Left ventricle myocardium inferior (tissue), 1 donor: ENCODE results near the gene ASB17. TPM values are rescaled to one million over a fixed set of nuclear protein-coding genes. Genes with fewer than 3 reads are reported as not detected.

Experiments
- DNase-seq: peaks from one replicate; pipeline ENCODE4 v3.0.0-alpha.2; 2020
- H3K27ac ChIP-seq: fragments of 200-600 bp; replicated peaks from 2 replicates; pipeline ENCODE4 v1.8.0; 2021
- H3K27me3 ChIP-seq: fragments of 200-600 bp; 2 replicates; pipeline ENCODE4 v1.8.0; 2021; ENCODE audit warnings: low read depth
- H3K36me3 ChIP-seq: fragments of 200-600 bp; 2 replicates; pipeline ENCODE4 v1.8.0; 2021
- H3K4me1 ChIP-seq: fragments of 200-600 bp; 2 replicates; pipeline ENCODE4 v1.8.0; 2021
- H3K4me3 ChIP-seq: fragments of 200-600 bp; 2 replicates; pipeline ENCODE4 v1.8.0; 2021; ENCODE audit warnings: mild to moderate bottlenecking, moderate library complexity
- H3K9me3 ChIP-seq: fragments of 200-600 bp; replicated peaks from 2 replicates; pipeline ENCODE4 v1.8.0; 2021
- intact Hi-C: fragments of 100-400 bp; cut with micrococcal nuclease; formaldehyde crosslinking; loops from one replicate; pipeline ENCODE4 v1.11.0; 2022
- total RNA-seq: library from RNA; stranded (reverse); fragmentation: NEBNext Ultra II Directional; extraction: Animal tissue kit (Norgen Biotek cat#: 25700); gene quantifications from one replicate; pipeline ENCODE4 v1.2.1, GENCODE V29; 2021
- TF ChIP-seq, protein P1 (sequence below): fragments of 200-600 bp; IDR thresholded peaks from 2 replicates; pipeline ENCODE4 v1.8.0; 2021; ENCODE audit warnings: antibody characterized with exemption, mild to moderate bottlenecking, borderline replicate concordance
- donor health status: DM: no; HTN: yes; CAD: no; lungs with severe emphysema.

The ASB17 gene
- total RNA-seq, 1 donor from 2014 or later, result not detected

DNA sequence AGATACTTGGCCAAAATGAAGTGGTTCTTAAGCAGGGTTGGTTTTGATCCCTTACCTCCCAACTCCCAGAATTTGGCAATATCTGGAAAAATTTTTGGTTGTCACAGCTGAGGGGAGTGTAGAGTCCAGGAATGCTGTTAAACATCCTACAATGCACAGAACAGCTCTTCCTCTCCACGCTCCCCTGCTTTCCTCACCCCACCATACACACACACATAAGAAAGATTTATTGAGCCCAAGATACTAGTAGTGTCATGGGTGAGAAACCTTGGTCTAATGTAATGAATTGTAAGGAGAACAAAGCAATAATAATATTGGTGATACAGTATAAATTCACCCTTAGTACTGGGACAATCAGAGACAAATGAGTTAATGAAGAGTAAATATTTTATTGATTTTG is 47.8 kb downstream of the ASB17 start:
- no peak overlapping the region for H3K27ac ChIP-seq
- intact Hi-C loops, result no loop called here
- TF ChIP-seq, protein P1, sequence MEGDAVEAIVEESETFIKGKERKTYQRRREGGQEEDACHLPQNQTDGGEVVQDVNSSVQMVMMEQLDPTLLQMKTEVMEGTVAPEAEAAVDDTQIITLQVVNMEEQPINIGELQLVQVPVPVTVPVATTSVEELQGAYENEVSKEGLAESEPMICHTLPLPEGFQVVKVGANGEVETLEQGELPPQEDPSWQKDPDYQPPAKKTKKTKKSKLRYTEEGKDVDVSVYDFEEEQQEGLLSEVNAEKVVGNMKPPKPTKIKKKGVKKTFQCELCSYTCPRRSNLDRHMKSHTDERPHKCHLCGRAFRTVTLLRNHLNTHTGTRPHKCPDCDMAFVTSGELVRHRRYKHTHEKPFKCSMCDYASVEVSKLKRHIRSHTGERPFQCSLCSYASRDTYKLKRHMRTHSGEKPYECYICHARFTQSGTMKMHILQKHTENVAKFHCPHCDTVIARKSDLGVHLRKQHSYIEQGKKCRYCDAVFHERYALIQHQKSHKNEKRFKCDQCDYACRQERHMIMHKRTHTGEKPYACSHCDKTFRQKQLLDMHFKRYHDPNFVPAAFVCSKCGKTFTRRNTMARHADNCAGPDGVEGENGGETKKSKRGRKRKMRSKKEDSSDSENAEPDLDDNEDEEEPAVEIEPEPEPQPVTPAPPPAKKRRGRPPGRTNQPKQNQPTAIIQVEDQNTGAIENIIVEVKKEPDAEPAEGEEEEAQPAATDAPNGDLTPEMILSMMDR, result no peak
- H3K4me1 ChIP-seq, result no peaks in the 10 kb centered on the region
- no peak for DNase-seq
- H3K27me3 ChIP-seq, result no peaks in the 10 kb centered on the region
- no peak overlapping the region for H3K4me3 ChIP-seq
- H3K9me3 ChIP-seq, result no peaks in the 10 kb centered on the region
- no peaks in the 10 kb centered on the region for H3K36me3 ChIP-seq

DNA sequence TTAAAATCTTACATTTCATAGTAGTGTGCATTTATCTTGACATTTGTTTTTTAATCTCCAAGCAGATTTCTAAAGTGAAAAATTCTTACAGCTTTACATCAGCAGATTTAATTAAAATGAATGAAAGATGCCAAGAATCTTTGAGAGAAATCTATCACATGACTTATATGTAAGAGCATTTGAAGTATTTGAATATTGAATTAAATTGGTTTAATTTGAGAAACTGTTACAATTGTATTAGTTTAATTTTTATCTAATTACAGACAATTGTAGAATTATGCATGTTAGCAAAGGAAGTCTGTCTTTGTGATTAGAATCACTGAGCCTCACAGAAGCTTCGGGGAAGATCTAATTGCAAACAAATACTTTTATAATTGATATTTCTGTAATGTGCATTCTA is 52.2 kb downstream of the ASB17 start:
- no peaks in the 10 kb centered on the region for H3K9me3 ChIP-seq
- H3K36me3 ChIP-seq, result no peaks in the 10 kb centered on the region
- H3K27me3 ChIP-seq, result no peaks in the 10 kb centered on the region
- H3K4me3 ChIP-seq, result no peak overlapping the region
- DNase-seq, result no peak
- no peaks in the 10 kb centered on the region for H3K4me1 ChIP-seq
- H3K27ac ChIP-seq, result no peak overlapping the region
- intact Hi-C loops, result no loop called here
- TF ChIP-seq, protein P1, result no peak

DNA sequence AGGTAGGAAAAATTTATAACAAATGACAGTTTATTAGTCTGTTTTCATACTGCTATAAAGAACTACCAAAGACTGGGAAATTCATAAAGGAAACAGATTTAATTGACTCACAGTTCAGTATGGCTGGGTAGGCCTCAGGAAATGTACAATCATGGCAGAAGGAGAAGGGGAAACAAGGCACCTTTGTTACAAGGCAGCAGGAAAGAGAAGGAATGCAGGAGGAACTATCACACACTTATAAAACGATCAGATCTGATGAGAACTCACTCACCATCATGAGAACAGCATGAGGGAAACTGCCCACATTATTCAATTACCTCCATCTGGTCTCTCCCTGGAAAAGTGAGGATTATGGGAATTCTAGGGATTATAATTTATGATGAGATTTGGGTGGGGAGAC is 61.3 kb downstream of the ASB17 start:
- H3K36me3 ChIP-seq, result no peaks in the 10 kb centered on the region
- TF ChIP-seq, protein P1, result no peak
- H3K4me3 ChIP-seq, result no peak overlapping the region
- DNase-seq, result no peak
- H3K27ac ChIP-seq, result no peak overlapping the region
- H3K4me1 ChIP-seq, result no peaks in the 10 kb centered on the region
- H3K27me3 ChIP-seq, result no peaks in the 10 kb centered on the region
- no peaks in the 10 kb centered on the region for H3K9me3 ChIP-seq
- intact Hi-C loops, result no loop called here

Other genes with a start within 250 kb of the ASB17 start
- 358 TPM for gene ACADM, start 207.7 kb downstream of the ASB17 start, total RNA-seq
- 64.4 TPM for gene RABGGTB, start 146.1 kb downstream of the ASB17 start, total RNA-seq
- 0.25 TPM for gene MSH4, start 135.5 kb downstream of the ASB17 start, total RNA-seq
- gene ST6GALNAC3, start 142.3 kb upstream of the ASB17 start, total RNA-seq, result 4.5 TPM